Stimulated activated CD4-positive, alpha-beta T cell treated with anti-CD3 and anti-CD28 coated beads, Interleukin-2, amount 100 ng/mL, for 24 hours (primary cell): Measurements from ENCODE around the gene RC3H2.
A peak's percentile ranks its signal among the peaks of the same experiment; 100 is the strongest.
"Not testable (repeated sequence)": the region's sequence is repeated elsewhere in the genome, so short reads cannot be mapped to it uniquely, and the experiment has no call there.

Experiments
- DNase-seq, 2 donors: peaks; one replicate each; pipeline ENCODE4 v3.0.0-alpha.2; 2020

RC3H2 gene

DNA sequence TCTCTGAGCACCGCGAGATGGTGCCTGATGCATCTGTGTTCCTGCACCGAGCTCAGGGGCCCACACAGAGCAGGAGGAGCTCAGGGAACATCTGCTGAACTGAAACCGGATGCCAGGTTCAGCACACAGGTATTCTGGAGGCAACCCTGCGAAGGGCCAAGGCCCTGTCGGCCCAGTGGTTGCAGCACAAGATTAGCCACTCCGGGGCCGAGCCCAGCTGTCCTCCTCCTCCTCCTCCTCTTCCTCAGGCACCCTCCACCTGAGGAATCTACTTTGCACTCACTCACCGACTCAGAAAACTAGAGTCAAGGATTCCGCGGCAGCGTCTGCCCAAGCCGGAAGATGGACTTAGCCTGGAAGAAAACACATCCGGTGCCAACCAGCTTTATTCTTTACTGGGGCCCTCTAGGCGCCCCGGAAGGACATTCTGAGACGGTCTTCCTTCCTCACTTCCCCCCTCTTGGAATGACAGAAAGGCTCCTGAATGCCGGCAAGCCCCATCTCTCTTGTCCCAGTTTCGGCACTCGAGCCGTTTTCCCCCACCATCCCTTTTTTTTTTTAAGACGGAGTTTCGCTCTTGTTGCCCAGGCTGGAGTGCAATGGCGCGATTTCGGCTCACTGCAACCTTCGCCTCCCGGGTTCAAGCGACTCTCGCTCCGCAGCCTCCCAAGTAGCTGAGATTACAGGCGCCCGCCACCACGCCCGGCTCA, 8.0 kb upstream of the RC3H2 start, which contains the start of gene ZBTB6:
Gene ZBTB6, minus strand, starts transcription at position 360 of the 710 bp plus-strand sequence. CDS start 1,251 bp downstream, outside the sequence.
- peak; percentile 67 to 72 for DNase-seq

DNA sequence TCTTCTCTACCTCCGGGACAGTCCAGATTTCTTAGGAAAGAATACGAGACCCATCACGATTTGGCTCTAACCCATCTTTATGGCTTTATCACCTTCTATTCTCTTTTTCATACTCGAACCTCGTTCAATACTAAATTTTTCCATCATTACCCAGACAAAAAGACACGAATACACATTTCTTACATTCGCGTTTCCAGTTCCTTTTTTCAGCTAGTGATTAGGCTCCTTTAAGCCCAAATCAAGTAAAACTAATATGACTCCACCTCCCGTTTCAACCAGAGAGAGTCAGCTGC, 7.5 kb upstream of the RC3H2 start:
- DNase-seq: no peak

DNA sequence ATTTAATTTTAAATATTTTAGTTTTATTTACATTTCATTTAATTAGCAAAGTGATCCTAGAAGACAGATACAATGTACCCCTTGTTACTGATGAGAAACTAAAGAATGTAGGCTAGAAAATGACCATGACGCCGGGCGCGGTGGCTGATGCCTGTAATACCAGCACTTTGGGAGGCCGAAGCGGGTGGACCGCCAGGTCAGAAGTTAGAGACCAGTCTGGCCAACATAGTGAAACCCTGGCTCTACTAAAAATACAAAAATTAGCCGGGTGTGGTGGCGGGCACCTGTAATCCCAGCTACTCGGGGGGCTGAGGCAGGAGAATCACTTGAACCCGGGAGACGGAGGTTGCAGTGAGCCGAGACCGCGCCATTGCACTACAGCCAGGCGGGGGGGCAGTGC, 963 bp upstream of the RC3H2 start:
- not testable (repeated sequence) for DNase-seq

DNA sequence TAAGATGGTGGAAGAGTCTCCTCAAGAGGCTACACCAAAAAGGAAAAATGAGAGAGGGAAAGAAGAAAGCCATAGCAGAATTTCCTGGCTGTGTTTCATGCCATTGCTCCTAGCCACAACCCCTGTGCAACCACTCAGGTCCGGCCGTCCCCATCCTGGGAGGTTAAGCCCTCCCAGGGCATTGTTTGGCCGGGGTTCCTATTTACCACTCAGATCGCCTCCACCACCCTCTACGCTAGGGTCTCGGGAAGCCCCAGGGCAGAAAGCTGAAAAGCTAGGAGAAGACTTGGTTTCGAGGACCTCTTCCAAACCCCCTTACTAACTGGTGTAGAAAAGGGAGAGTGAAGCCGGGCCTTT, 715 bp downstream of the RC3H2 start:
- peak; percentile 35 to 48 for DNase-seq

DNA sequence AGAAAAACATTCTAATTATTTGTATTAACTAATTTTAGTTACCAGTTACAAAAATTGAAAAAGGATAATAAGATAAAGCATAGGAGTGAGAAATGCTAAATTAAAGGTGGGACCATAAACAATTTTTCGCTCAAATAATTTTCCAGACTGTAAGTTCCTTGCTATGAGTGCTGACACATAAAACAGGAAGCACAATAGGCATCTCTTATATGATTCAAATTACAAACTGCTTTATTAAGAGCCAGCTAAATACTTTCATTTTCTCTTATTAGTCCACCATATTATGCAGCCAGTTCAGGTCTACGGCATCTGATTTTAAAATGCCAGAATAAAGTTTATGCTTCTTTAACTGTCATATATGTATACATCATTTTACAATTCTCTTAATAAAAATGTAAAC, 4.4 kb downstream of the RC3H2 start:
- no peak for DNase-seq

DNA sequence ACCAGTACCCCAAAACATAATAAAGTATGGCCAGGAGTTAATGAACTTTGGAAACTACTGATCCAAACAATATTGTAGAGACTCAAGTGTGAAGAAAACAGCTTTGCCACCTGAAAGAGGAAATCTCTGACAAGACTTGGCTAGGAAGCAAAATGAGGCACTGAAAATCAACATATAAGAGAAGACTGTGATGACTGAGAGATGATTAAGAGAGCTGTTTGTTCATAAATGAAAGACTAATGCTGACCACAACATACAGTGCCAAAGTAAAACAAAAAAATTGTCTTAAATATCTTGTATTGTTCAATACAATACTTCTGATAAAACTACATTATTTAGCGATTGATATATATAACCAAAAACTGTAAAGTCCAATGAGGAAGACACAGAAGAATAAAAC, 7.2 kb downstream of the RC3H2 start:
- DNase-seq: no peak

DNA sequence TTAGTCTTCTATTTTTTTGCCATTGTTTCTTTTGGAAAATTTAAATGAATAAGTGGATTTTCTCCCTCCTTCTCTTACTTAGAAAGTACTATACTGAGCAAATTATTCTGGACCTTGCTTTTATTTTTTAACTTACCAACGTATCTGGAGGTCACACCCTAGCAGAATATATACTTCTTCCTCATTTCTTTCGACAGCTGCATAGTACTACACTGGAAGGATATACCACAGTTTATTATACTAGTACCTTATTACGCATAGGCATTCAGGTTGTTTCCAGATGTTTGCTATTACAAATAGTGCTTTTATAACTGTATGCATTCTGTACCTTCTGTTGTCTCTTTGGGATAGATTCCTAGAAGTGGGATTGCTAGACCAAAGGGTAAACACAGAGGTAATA, 16.7 kb downstream of the RC3H2 start:
- DNase-seq: no peak

DNA sequence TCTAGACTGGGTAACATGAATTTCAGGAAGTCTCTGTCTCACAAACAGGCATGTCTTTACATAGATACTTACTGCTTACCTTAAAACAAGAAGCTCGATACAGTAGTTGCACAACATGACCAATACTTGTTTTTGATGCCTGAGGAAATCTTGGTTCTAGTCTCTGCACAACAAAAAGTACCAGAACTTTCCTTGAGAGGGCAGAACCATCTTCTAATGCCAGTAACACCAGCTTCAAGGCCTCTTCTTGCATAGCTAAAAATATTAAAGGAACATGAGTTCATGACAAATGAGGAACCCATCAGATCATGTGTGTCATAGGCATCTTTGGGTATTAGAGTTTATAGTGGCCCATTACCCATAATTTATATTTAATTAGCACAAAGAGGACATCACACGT, 22.0 kb downstream of the RC3H2 start:
- DNase-seq: no peak

DNA sequence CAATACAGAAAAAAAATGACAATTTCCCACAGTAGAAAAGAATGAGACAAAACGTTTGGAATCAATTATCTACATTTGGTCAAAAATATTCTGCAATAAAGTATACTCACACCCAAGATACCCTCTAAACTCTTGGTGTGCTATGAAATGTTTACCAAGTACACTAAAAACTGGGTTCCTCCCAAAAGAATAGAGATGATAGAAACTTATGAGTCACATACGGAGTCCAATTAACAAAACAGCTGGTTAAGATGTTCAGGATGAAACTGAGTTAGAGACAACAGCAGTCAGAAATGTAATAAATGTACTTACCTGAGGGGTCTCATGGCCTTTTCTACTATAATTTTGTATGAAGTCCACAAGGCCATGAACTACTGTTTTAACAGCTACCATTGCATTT, 25.7 kb downstream of the RC3H2 start:
- DNase-seq: no peak

DNA sequence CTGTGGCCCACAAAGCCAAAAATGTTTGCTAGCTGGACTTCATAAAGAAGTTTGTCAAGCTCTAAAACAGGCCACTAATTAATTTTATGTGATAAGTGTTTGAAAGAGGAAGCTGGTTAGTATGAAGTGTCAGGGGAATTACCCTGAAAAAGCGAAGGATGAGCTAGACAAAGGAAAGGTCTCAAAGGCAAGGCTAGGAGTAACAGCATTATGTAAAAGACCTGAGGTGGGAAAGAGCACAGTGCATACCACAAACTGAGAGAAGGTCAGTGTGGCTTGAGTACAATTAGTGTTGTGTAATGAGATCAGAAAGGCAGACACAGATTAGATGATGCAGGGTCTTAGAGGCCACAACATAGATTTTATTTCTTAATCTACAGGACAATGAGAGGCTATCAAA, 29.6 kb downstream of the RC3H2 start:
- no peak for DNase-seq

DNA sequence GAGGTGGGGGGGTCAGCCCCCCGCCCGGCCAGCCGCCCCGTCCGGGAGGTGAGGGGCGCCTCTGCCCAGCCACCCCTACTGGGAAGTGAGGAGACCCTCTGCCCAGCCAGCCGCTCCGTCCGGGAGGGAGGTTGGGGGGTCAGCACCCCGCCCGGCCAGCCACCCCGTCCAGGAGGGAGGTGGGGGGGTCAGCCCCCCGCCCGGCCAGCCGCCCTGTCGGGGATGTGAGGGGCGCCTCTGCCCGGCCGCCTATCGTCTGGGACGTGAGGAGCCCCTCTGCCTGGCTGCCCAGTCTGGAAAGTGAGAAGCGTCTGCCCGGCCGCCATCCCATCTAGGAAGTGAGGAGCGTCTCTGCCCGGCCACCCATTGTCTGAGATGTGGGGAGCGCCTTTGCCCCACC, 37.9 kb downstream of the RC3H2 start:
- DNase-seq: not testable (repeated sequence)

DNA sequence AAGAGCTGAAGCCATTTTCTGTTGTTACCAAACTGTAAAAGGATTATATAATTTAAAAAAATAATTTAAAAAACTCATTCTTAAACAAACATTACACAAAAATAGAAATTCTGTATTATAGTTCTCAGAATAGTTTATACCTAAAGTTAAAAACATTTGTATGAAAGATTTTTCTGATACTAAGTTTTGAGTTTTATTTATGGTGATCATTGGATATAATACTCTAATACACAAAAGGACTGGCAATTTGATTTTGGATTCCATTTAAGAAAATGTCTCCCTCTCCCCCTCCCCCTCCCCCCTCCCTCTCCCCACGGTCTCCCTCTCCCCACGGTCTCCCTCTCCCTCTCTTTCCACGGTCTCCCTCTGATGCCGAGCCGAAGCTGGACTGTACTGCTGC, 39.1 kb downstream of the RC3H2 start:
- no peak for DNase-seq

DNA sequence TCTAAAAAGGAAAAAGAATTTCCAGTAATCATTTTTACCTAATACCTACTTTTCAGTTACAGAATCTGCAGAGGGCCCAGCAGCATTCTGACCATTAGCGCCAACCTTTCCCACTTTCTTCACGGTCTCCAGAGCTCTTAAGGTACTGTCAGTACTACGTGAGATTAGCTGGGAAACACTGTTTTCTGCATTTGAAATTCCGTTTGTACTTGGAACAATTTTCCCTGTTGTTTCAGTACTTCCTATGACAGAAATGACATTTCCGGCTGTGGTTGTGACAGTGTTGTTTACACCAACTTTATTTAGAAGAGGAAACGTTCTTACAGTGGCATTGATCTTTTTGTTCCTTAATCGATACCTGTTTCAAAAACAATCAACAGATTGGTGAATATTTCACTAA, 39.9 kb downstream of the RC3H2 start:
- no peak for DNase-seq

DNA sequence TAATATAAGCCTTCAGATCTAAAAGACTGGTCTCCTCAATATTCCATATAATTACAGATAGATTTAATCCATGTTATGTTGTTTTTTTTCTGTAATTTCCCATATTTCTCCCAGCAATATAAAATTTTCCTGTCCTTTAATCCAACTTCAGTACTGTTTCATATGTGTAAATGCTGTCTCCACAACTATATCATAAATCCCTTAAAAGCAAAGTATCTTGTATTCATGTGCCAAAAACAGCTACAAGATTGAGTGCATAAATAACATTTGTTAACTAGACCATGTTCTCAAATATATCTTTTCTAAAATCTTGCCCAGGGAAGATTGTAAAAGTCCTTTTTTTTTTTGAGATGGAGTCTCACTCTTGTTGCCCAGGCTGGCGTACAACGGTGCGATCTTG, 41.8 kb downstream of the RC3H2 start:
- no peak for DNase-seq

DNA sequence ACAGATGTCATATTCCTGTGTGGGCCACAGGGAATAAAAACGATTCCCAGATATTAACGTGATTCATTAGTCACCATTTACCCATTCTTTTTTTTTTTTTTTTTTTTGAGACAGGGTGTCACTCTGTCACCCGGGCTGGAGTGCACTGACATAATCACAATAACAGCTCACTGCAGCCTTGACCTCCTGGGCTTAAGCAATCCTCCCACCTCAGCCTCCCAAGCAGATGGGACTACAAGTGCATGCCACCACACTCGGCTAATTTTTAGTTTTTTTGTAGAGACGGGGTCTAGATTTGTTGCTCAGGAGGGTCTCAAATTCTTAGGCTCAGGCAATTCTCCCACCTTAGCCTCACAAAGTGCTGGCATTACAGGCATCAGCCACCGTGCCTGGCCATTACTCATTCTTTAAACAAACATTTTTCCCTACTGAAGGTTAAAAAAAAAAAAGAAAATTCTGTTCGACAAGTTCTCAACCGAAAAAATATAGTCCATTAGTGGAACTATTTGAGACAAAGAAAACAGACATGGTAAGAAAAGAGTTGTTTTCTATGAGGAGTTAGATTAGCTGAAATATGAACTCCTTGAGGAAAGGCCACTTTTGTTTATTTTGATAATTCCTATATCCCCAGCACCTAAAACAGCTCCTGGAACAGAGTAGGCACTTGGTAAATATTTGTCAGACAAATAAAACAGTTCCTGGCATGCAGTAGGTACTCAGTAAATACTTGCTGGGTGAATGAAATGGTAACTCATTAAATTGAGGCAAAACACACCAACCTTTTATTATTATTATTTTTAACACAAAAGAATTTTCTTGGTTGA, 44.6 kb downstream of the RC3H2 start:
- DNase-seq: no peak

DNA sequence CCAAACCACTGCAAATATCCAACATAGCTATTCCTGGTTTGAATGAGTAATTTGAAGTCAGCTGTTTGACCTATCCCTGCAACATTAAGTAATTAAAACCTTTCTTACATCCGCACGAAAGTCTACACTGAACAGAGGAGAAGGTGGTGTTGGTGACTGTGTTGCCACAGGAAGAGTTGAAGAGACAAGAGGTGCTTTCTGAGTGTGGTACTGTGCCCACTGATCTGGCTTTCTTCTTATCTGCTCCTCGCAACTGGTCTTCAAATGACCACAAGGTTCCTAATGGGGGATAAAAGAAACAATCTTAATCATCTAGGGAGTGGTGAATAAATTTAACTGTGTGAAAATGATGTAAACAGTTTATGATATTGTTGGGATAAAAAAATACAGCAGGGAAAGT, 47.3 kb downstream of the RC3H2 start:
- no peak for DNase-seq

DNA sequence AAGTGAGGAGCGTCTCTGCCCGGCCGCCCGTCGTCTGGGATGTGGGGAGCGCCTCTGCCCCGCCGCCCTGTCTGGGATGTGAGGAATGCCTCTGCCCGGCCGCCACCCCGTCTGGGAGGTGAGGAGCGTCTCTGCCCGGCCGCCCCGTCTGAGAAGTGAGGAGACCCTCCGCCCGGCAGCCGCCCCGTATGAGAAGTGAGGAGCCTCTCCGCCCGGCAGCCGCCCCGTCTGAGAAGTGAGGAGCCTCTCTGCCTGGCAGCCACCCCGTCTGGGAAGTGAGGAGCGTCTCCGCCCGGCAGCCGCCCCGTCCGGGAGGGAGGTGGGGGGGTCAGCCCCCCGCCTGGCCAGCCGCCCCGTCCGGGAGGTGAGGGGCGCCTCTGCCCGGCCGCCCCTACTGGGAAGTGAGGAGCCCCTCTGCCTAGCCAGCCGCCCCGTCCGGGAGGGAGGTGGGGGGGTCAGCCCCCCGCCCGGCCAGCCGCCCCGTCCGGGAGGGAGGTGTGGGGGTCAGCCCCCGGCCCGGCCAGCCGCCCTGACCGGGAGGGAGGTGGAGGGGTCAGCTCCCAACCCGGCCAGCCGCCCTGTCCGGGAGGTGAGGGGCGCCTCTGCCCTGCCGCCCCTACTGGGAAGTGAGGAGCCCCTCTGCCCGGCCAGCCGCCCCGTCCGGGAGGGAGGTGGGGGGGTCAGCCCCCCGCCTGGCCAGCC, 52.9 kb downstream of the RC3H2 start:
- DNase-seq: not testable (repeated sequence)

DNA sequence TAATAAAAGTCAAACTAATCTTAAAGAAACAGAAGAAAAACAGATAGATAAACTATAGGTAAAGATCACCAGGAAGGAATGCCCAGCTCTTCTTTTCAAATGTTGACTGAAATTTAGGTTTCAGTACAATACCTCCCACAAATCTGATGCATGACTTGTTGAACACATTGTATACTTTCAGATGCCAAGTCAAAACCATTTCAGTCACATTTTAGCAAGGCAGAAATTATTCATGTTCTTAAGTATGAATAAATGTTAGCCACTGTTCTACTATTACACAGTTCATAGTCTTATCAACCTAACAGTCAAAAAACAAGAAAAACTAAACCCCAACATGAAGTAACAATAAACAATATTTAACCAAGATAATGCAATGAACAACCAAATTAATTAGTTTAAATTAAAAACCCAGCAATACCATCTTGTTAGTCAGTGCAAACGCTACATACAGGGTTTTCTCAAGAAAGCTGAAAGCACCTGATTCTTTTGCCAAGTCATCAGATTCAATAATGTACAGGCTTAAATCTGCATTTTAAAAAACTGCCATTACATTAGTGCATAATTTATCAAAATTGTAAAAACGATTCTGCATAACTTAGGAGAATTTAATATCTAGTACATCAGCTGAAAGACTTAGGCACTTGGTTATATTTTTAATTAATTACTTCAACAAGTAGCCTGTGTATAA, 56.8 kb downstream of the RC3H2 start:
- no peak for DNase-seq

DNA sequence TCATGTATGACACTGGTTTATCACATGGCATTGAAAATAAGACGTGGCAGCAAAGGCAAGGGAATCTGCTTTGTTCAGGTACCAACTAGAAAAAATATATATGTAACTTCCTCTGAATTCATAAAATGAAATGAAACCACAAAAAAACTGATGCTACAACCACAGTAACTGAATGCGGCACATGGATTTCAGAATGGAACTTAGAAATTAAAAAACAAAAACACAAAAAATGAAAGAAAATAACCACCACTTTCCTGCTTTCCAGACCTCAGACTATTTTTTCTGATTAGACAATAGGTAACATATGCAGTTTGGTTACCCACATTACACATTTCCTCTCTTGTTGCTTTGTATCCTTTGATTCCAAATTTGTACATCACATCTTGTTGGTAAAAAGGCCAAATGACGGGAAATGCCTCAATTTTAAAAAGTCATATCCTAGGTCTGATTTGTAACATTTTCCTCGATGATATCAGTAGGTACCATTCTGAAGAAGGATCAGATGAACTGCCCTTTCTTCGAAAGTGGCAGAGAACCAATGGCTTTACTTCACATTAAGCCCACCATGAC, 58.7 kb downstream of the RC3H2 start:
- no peak for DNase-seq

DNA sequence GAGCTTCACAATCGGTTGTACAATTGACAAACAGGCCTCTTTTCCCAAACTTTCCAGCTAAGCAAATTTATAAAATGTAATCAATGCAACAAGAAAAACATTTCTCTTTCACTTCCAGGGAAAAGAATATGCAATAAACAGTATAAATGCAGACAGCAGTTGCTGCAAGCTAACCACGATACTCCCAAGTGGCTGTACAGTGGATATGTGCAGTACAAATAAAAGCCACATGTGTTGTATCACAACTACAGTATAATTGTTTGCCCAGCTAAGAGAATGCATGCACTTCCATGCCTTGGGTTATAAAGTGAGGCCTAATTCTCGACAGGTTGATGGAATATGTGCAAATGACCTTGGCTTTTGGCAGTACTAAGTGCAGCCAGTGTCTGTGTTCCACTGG, 60.0 kb downstream of the RC3H2 start:
- DNase-seq: no peak

DNA sequence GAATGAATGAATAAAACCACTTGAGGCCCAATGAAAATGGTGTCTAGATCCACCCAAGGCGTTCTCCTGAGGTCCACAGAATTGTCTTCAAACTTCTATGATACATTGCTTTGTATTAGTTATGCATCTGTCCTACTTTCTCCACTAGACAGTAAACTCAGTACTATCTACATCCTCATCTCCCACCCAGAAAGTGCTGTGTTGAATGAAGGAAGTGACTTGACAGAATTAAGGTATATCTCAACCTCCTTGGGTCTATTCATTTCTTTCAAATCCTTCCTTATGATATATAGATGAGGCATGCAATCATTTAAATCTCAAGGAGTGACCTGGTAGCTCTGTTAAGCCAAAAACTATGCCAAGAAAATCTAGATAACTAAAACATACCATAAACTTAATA, 61.0 kb downstream of the RC3H2 start:
- no peak for DNase-seq

DNA sequence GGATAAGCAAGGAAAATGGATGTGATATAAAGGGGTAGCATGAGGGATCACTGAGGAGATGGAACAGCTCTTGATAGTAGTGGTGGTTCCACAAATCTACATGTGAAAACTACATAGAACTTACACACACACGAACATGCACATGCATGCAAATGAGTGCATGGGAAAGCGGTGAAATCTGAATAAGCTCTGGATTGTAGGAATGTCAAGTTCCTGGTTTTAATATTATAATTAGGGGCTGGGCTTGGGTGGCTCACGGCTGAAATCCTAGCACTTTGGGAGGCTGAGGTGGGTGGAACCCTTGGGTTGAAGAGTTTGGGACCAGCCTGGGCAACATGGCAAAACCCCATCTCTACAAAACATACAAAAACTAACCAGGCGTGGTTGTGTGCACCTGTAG, 63.7 kb downstream of the RC3H2 start:
- DNase-seq: no peak

DNA sequence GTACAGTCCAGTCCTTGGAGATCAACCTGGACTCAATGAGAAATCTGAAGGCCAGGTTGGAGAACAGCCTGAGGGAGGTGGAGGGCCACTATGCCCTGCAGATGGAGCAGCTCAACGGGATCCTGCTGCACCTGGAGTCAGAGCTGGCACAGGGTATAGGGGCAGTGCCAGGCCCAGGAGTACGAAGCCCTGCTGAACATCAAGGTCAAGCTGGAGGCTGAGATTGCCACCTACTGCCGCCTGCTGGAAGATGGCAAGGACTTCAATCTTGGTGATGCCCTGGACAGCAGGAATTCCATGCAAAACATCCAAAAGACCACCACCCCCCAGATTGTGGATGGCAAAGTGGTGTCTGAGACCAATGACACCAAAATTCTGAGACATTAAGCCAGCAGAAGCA, 66.7 kb downstream of the RC3H2 start:
- not testable (repeated sequence) for DNase-seq
